Stimulated activated naive CD8-positive, alpha-beta T cell treated with anti-CD3 and anti-CD28 coated beads, Interleukin-15, Interleukin-2, amounts not matched to agents 100 U/mL and 50 U/mL, for 24 hours (primary cell): ENCODE measurements around the gene LPP.

Experiments
- ATAC-seq: fragments of 150-1000 bp; cut with Tn5 transposase; one replicate; pipeline ENCODE4 v1.10.0; 2021
- DNase-seq: peaks from one replicate; pipeline ENCODE4 v3.0.0; 2021

LPP gene

DNA sequence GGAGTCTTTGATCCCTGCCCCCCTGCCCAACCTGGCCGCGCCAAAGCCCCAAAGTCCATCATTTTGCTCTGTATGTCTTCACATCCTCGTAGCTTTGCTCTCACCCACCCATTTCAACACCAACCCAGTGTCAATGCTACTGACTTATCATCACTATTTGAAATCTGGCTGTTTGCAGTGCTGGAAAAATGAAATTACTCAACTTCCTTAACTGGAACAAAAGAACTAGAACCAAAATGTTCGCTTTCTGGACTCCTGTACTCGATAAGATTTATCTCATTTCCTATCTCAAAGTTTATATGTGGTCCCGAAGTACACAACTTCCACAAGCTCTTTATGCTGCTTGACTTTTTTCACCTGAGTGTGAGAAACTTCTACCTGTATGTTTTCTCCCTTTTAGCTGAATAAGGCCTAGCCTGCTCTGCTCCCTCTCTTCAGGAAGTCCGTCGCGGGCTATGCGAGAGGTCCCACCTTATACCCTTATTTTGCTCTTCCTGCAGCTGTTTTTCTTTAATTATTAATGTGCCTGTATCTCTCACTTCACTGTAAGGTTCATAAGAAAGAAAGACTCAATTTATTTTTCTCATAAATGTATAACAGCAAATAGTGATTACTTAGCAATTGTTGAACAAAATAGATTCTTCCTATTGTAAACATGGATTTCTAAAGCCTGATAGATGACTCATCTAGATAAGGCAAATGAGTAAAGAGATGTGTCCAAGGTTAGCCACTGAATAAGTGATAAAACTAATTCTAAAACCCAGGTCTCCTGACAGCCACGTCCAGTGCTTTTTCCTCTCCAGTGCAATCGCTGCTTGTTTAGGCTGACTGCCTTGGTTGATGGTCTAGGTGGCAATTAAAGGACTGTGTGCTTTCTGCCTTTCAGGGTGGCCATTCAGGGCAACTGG is 553.7 kb downstream of the LPP start:
- DNase-seq (no peak), ATAC-seq (no peak)

DNA sequence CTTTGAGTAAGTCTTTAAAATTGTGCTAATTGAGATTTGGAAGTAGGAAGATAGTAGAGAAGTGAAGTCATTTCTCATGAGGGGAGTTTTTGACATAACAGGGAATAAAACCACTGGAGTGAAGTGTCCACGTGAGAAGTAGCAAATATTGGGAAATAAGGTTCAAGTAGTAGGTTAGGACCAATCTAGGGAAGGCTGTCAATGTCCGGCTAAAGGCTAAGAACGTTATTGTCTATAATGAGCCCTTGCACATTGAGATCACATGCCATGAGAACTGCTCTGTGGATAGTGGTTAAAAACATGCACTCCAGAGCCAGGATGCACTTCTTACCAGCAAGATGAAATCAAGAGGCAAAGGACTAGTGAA is 557.9 kb downstream of the LPP start:
- no peak for DNase-seq
- no peak for ATAC-seq

DNA sequence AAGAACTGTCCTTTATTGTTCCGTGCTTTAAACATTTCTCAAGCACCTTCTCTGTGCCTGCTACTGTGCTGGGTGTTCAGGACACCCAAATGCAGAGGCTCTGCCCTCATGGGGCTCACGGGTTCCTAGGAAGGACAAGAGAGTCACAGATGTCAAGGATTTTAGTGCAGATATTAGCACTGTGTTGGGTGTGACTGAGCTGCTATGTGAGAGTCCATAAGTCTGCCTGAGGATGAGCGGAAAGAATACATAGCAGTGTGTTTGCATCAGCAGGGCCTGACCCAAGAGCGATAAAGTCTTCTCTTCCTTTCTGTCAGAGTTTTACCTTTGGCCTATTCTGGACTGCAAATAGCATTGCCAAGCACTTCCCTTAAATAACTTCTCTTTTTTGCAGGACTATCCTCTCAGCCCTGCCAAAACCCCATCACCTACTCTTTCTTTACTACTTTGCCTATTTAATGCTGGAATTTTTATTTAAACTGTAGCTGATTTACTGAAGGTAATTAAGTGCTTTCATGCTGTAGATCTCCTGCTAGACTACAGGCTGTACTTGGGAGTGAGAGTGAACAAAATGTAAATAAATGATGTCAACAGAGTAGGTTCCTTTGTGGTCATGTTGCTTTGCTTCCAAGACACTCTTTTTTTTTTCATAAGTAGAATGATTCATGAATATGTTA is 558.4 kb downstream of the LPP start:
- ATAC-seq = no peak
- no peak for DNase-seq

DNA sequence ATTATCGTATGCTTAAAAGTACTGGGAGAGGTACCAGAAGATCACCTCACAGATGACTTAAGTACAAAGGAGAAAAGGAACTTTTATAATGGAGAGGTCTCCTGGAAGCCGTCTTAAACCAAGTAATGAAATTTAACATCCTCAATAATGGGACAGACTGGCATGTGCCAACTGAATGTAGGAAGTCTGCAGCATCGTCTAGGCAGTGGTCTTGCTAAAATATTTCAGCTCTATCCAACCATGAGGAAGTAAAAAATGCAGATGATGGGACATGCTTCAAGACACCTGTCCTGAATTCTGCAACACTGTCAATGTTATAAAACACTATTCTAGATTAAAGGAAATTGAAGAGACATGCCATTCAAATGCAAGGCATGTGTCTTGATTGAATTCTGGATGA is 559.0 kb downstream of the LPP start:
- no peak for ATAC-seq
- no peak for DNase-seq

DNA sequence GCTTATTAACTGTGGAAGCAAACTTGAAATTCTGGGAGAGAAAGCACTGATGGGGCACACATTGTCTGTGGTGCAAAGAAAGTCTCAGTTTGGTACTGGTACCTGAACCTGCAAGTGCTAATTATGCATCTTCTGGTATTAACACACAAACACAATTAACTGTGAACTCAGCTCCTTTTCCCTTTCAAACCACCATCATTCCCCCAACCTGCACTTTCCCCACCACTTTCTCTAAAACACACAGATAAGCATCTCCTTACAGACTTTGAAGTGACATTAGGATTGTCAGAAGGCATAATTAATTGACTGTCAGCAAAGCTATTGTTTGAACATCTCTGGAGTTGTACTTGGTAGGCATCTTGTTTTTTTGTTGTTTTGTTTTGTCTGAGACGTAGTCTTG is 565.6 kb downstream of the LPP start:
- DNase-seq = no peak
- no peak for ATAC-seq

DNA sequence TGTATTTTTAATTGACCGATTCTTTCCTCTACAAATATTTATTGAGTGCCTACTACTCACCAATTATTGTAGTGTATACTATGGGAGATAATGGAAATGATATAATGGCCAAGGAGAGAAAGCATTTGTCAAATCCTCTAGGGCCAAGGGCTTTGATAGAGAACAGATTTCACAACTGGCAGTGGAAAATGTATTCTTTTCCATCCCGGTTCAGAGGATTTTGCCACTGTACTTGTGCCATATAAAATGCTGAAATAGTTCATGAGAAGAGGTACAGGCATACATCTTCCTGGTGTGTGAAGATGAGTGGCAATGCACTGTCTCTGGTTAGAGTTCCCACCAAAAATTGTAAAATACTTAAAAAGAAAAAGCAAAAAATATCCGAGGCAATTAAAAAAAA is 566.3 kb downstream of the LPP start:
- ATAC-seq (no peak), DNase-seq (no peak)

DNA sequence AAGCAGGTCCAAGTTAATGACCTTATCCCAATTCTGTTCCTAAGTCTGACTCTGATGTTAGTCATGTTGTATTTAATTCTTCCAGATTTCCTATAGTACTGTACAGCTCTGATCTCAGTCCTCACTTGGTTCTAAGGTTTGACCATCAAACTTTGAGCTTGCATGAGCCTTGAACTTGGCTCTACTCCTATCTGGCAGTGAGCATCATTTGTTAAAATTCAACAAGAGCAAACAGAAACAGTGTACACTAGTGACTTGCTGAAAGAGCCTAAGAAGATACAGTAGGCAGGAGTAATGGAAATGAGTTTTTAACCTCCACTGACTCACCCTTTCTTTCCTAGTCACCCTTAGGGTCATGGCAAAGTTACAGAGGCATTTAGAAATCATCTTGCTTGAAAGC is 566.7 kb downstream of the LPP start:
- DNase-seq (no peak), ATAC-seq (peak; percentile 91)

DNA sequence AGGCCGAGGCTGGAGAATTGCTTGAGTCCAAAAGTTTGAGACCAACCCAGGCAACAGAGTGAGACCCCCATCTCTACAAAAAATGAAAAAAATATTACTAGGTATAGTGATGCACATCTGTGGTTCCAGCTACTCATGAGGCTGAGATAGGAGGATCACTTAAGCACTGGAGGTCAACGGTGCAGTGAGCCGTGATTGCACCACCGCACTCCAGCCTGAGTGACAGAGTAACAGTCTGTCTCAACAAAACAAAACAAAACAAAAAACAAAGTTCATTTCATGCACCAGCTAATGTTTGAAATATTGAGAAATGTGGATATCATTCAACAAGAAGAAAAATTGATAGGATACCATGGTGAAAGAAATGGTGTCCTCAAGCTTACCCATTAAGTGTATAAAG is 567.4 kb downstream of the LPP start:
- ATAC-seq = no peak

DNA sequence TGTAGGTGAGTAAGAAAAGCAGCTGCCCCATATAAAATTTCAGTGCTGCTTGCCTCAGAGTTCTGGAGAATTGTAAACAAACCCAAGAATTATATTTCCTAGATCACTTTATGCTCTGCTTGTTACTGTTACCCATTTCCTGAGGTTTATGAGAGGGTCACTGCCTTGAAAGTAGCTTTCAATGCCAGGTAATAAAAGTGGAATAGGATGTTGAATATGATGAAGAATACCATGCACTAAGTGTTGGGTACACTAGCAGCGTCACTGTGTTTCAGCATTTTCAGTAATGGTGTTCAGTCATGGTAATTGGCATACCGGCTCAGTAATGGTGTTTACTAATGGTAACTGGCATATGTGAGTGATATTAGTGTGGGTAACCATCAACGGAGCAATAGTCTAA is 568.0 kb downstream of the LPP start:
- ATAC-seq (no peak), DNase-seq (no peak)

More for the DNA sequence above, 567.4 kb downstream of the LPP start:
- DNase-seq = no peak

DNA sequence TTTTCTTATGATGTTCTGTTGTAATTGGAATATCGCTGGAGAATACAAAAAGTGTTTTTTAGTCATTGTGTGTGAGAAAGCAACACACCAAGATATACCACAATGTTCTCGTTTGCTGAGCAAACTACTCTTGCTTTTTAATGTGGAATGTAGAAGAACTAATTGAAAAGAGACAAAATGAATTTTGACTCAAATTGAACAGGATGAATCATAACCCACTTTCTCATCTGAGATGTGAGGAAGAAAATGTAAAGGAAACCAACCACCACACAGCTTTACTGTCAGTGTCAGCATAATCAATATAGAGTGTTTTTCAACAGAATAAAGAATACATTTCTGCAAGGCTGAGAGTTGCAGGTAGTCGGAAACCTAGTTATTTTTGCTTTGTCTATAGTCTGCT is 569.0 kb downstream of the LPP start:
- ATAC-seq (peak; percentile 69), DNase-seq (no peak)

DNA sequence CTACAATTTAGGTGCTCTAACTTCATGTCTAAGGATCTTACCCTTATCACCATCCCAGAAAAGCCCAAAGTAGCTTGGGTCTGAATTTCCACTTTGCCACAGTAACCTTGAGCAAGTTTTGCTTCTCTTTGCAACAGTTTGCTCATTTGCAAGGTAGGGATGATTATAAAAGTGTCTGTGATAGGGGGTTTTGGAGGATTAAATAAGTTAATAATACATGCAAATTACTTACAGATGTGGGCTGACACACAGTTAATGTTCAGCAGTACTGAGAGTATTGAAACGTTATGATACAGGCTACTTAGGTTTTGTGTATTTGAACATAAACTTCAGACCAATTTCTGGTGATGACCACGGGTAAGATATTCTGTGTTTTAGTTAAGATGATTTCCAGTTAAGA is 573.1 kb downstream of the LPP start:
- DNase-seq = no peak
- ATAC-seq = no peak

DNA sequence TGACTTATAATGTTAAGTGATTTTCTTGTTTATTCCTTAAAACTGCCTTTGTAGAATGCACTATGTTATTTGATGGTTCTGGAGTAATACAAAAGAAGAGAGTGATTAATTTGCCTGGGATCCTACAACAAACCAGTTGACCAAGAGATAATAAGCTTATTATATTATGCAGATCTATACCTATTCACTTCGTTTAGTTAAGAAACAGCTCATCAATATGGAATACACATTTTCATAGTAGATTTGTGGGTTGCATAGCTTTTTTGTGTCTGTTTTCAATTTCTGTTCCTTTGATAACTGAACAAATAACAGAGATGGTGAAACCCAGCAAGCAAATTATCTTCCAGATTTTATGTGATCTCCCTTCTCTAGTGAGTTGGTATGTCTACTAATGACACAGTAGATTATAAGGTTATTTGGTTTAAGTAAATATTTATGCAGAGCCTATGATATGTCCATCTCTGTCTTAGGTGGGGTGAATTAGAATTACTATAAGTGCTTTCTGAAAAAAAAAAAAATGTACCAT is 574.5 kb downstream of the LPP start:
- ATAC-seq (no peak), DNase-seq (no peak)

DNA sequence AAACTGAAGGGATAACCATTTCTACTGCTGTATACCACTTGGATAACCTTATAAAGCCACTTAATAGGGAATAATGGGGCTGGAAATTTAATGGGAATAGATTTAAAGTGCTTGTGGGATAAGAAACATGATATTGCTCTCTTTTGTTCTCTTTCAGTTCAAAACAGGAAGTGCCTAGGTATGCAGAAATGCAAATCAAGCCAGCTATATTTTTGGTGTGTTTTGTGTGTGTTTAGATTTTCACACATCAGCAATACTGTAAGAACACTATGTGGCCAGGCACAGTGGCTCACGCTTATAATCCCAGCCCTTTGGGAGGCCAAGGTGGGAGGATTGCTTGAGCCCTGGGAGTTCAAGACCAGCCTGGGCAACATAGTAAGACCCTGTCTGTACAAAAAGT is 575.5 kb downstream of the LPP start:
- no peak for DNase-seq
- no peak for ATAC-seq

DNA sequence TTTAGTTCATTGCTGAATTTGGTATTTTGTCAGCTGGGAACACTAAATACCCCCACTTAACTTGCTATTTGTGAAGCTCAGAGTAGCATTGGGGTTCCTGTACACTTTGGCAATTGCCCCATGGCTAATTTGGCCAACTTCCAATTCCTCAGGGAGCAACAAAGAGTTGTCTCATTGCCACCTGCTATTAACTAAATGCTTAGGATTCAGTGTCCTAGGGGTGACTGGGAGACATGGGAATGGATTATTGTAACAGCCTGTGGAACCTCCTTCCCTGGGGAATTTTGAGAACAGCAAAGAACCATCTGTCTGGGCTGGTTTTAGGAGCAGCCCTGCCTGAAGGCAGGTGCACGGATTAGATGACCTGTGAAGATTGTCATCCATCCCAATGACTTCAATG is 580.4 kb downstream of the LPP start:
- ATAC-seq (no peak), DNase-seq (no peak)

DNA sequence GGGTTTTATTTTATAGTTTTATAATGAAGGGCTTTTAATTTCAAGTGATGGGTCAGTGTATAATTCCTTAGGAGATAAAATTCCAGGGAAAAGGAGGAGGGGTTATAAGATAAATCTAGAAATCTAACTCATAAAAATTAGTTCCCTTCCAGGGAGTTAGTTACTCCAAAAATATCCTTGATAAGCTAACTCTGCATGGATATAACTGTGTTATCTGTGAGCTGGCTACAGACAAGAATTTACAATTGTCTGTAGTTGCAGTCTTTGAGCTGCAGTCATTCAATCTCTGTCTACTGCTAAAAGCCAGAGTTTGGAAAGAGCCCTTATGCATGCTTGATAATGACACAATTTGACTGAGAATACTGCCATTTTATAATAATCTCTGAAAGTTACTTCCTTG is 585.6 kb downstream of the LPP start:
- ATAC-seq = no peak
- DNase-seq = no peak

DNA sequence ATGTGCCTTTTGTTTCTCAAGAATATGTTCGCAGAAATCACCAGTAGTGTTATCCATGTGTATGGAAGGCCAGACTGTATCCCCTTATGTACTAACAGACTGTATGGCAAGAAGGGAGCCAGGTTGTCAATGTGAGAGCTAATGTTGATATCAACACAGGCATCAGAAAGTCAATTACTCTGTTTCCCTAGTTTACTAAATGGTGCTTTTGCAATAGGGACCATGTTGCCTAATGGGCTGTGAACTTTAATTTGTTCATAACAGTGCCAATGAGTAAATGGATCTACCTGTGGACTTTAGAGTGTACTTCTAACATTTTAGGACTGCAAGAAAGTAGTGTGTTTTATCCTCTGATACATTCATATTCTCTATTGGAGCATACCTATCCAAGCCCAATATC is 586.1 kb downstream of the LPP start:
- DNase-seq (no peak), ATAC-seq (no peak)

DNA sequence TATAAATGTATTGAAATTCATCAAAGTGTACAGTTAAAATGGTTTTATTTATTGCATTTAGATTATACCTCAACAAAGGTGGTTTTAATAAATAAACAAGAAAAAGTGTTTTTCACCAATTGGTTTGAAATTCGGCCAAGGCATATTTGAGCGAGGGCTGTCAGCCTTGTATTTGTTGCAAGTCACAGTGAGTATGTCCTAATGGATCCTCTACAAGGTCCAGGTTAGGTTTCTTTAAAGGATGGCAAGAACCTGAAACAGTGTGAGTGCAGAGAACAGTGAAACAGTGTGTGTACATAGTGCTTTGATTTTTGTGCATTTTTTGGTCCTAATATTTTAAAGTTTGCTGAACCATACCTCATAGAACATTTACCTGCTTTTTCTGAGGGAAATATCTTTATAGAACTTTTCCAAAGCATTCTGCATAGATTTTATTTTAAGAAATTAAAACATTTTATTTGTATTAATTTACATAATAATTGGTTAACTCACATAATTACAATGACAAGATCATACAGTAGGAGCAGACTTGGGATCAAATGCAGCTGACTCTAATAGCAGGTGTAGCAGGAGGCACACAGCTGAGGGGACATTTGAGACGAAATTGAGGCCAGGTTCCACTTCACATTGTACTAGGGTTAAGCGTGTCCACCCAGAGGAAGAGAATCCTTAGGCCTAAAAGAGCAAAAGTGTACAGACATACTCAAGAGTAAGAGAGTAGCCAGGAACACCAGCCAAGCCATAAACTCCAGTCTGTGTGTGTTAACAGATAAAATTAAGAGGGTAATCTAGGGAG is 589.0 kb downstream of the LPP start:
- no peak for ATAC-seq
- no peak for DNase-seq

DNA sequence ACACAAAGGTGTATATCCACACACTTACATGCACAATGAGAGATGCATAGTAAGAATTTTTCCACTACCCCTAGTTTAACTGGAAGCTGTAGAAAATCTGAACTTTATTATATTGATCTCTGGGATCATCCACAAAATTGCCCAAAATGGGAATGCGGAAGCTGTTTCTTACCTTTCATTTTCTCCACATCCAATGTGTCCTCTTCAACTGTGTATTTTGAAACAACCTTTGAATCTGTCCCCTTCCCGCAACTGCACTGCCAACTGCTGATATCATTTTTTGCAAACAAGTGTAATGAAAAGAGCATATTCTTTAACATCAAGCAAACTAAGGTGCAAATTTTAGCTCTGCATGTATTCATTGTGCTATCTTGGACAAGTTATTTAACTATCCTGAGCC is 590.2 kb downstream of the LPP start:
- DNase-seq (no peak), ATAC-seq (no peak)

DNA sequence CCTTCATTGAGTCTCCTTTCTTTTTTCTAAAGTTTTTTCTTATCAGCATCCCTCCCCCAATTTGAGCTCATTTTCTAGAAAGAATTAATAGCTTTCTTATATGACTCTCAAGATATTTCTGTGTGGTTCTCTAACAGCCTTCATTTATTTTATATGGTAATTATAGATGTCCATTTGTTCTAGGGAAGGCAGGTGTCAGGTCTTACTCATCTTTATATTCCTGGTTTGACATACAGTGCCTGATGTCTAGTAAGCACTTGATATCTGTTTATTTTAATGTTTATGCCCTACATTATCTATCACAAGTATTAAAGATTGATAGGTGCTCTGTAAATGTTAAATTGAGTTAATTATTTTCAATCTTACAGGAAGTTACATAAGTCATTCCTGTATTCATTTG is 591.1 kb downstream of the LPP start:
- DNase-seq = no peak
- ATAC-seq = no peak

DNA sequence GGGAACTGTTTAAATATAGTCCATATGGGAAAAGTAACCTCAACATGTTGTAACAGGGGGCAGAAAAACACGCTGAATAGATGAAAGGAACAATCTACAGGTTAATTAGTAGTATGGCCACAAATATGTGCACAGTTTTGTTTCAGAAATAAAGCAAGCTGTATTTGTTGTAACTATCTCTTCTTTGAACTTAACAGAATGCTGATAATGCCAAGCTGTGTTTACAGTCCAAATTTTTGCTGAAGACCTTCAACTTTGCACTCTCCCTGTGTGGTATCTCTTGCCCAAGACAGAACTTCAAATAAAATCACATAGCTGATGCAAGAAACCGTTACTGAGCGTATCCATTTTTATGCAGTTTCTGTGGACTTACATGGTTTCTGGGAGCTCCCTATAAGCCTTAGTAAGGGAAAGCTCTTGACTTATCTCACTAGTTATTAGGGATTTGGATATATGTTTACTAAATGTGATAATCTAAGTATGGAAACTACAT is 592.4 kb downstream of the LPP start:
- no peak for DNase-seq
- no peak for ATAC-seq

DNA sequence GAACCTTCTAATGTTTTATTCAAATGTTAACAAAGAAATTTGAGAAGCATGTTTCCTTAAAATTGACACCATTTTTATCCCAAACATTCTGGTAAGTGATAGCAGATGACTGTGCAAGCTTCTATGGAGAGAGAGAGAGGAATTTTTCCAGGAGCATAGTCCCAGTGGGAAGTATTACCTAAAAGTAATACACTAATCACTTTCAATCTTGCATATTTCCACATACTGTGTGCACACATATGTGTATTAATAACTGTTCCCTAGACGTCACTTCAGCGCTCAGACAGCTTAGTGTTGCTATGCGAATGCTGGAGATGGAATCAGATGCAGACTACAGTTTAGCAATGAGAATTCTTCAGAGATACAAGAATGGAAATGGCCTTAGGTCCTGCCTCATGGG is 593.5 kb downstream of the LPP start:
- DNase-seq = no peak
- ATAC-seq = no peak

DNA sequence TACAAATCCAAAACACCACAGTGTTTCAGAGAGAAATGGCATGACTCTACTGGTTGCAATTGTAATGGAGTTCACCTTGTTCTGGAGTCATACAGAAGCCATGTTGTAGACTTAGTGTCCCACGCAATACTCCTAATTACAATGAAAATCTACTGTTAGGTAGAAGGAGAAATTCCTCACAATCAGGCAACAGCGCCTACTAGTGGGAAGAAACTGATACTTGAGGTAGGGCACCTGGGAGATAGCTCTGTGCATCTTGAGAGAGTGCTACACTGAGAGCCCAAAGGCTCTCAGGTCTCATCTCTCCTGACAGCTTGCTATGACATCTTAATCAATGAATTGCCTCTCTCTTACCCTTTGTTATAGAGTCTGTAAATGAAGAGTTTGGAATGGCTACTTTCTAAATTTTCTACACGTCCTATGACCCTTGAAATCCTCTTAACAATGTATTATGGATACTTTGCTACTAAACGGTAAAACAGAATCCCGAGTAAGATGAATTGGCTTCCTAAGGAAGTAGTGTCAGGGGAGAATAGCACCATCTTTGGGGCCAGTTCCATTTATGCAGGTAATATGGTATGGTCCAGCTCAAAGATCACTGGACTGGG is 595.2 kb downstream of the LPP start:
- no peak for ATAC-seq

More for the DNA sequence above, 595.2 kb downstream of the LPP start:
- peak; percentile 47 for DNase-seq
